HepG2 (cell line): ENCODE measurements around the gene CALM1. TPM values are rescaled to one million over a fixed set of nuclear protein-coding genes. Genes with fewer than 3 reads are reported as not detected.

Source experiments
- ATAC-seq: fragments of 200-7000 bp; cut with Tn5 transposase; 3 replicates; pipeline ENCODE4 v1.9.1; 2020; ENCODE audit warnings: mild to moderate bottlenecking, moderate library complexity
- BruUV-seq: library from RNA; stranded (reverse); fragments of 400-500 nt; replicated peaks from 2 replicates; lab custom pipeline; 2021; lab: Mats Ljungman, UMichigan
- CTCF ChIA-PET: fragments of 300-600 bp; formaldehyde crosslinking; extraction: SDS; loops from one replicate; lab custom pipeline; 2021; ENCODE audit warnings: low total read pairs, inconsistent platforms, low intra/inter-chr PET ratio; lab: Yijun Ruan, JAX
- POLR2A ChIA-PET: fragments of 350-600 bp; sonication (Branson Sonifier 250); formaldehyde crosslinking; loops from one replicate; lab custom pipeline; 2020; ENCODE audit warnings: antibody characterized with exemption, inconsistent platforms; lab: Yijun Ruan, JAX
- DNase-seq: peaks from one replicate; pipeline ENCODE4 v3.0.0-alpha.2; 2015; ENCODE audit warnings: low spot score
- FAIRE-seq: peaks from 3 replicates; lab custom pipeline; 2011; peaks lifted over from hg19 to GRCh38; lab: Jason Lieb, UNC
- H2AFZ ChIP-seq: one replicate; pipeline ENCODE4 v1.6.1; 2011; ENCODE audit warnings: low read length, inconsistent platforms
- H3K27ac ChIP-seq: fragments of 300-600 bp; 3 replicates; pipeline ENCODE4 v1.8.0; 2011; ENCODE audit warnings: mixed run types, mild to moderate bottlenecking, mixed read lengths, low read length, inconsistent platforms; ENCODE audit not compliant: insufficient read depth; ENCODE audit errors: extremely low read length
- H3K27me3 ChIP-seq, 2 experiments: fragments of 200-600 bp in 1 of 2; 2 replicates in 1 of 2; 3 replicates in 1 of 2; pipeline versions ENCODE4 v1.6.0 to v1.8.0; 2011; ENCODE audit warnings: low read length in 2 of 2, mild to moderate bottlenecking in 2 of 2, moderate library complexity in 2 of 2, inconsistent platforms in 1 of 2; ENCODE audit not compliant: insufficient read depth in 2 of 2, control insufficient read depth in 1 of 2
- H3K36me3 ChIP-seq, 2 experiments: fragments of 200-600 bp in 1 of 2; replicated peaks in 1 of 2; 2 replicates in 1 of 2; 3 replicates in 1 of 2; pipeline versions ENCODE4 v1.5.1 to v1.8.0; 2011; ENCODE audit warnings: low read length in 2 of 2, inconsistent platforms in 1 of 2; ENCODE audit not compliant: insufficient read depth in 2 of 2, control insufficient read depth in 1 of 2
- H3K4me1 ChIP-seq: 2 replicates; pipeline ENCODE4 v1.5.1; 2012; ENCODE audit warnings: low read length, inconsistent platforms; ENCODE audit not compliant: insufficient read depth
- H3K4me2 ChIP-seq: 2 replicates; pipeline ENCODE4 v1.6.0; 2011; ENCODE audit warnings: low read depth, low read length, inconsistent platforms
- H3K4me3 ChIP-seq, 3 experiments: fragments of 200-600 bp in 1 of 3; sonication (generic), shearing (Covaris generic) in 1 of 3; replicated peaks in 1 of 3; 2 replicates each; pipeline ENCODE4 v1.5.1; 2011 to 2016; ENCODE audit warnings: low read length in 3 of 3, inconsistent platforms in 2 of 3, low read depth in 2 of 3, mild to moderate bottlenecking in 2 of 3, control low read depth in 1 of 3, mixed read lengths in 1 of 3; ENCODE audit not compliant: insufficient read depth in 1 of 3
- H3K79me2 ChIP-seq: one replicate; pipeline ENCODE4 v1.6.1; 2011; ENCODE audit warnings: low read length, inconsistent platforms; ENCODE audit not compliant: insufficient read depth
- H3K9ac ChIP-seq: 2 replicates; pipeline ENCODE4 v1.6.0; 2011; ENCODE audit warnings: mild to moderate bottlenecking, low read depth, low read length, inconsistent platforms; ENCODE audit not compliant: insufficient read depth
- H3K9me3 ChIP-seq: 2 replicates; pipeline ENCODE4 v1.5.1; 2012; ENCODE audit warnings: mild to moderate bottlenecking, low read length
- H4K20me1 ChIP-seq: 2 replicates; pipeline ENCODE4 v1.6.0; 2011; ENCODE audit warnings: inconsistent platforms, mild to moderate bottlenecking, low read length, moderate library complexity; ENCODE audit not compliant: insufficient read depth
- ATF7 ChIP-seq, 2 experiments: fragments of 450-650 bp in 1 of 2; sonication (generic) in 1 of 2; formaldehyde crosslinking in 1 of 2; IDR thresholded peaks; 2 replicates each; pipeline versions ENCODE4 v1.4.0 to v1.6.1; 2016 to 2020; ENCODE audit warnings: antibody characterized with exemption in 1 of 2, mild to moderate bottlenecking in 1 of 2, missing genetic modification reagents in 1 of 2
- HNRNPL ChIP-seq: fragments of 200-400 bp; formaldehyde crosslinking; IDR thresholded peaks from 2 replicates; pipeline ENCODE4 v1.6.1; 2017; ENCODE audit warnings: mild to moderate bottlenecking, low read depth, low read length
- NFYB ChIP-seq: sonication (generic); formaldehyde crosslinking; IDR thresholded peaks from 2 replicates; pipeline ENCODE4 v1.4.0; 2020; ENCODE audit warnings: missing genetic modification reagents
- NFYC ChIP-seq: IDR thresholded peaks from 2 replicates; pipeline ENCODE4 v1.6.1; 2016; ENCODE audit warnings: missing genetic modification reagents, missing compliant biosample characterization
- PHB2 ChIP-seq: fragments of 450-650 bp; IDR thresholded peaks from 2 replicates; pipeline ENCODE4 v1.6.1; 2018; ENCODE audit not compliant: partially characterized antibody
- RXRA ChIP-seq: sonication (generic); formaldehyde crosslinking; IDR thresholded peaks from 2 replicates; pipeline ENCODE4 v1.5.1; 2020; ENCODE audit warnings: missing genetic modification reagents
- SP2 ChIP-seq: sonication (generic); formaldehyde crosslinking; IDR thresholded peaks from 2 replicates; pipeline ENCODE4 v1.5.1; 2020; ENCODE audit warnings: mild to moderate bottlenecking, missing genetic modification reagents
- ZNF713 ChIP-seq: sonication (generic); formaldehyde crosslinking; IDR thresholded peaks from 2 replicates; pipeline ENCODE4 v1.4.0; 2020; ENCODE audit warnings: mild to moderate bottlenecking, missing genetic modification reagents
- WGBS: methylation state at CpG from one replicate; pipeline ENCODE4 v1.1.6; 2017; ENCODE audit warnings: low lambda C conversion rate; 5-methylcytosine and 5-hydroxymethylcytosine counted together
- in situ Hi-C: cut with HindIII; loops from 2 replicates; pipeline ENCODE4 v1.10.0; 2017; ENCODE audit warnings: low pct_unique_long_range_greater_than_20kb; ENCODE audit not compliant: extremely low pct_ligation_motif_present
- intact Hi-C: fragments of 100-400 bp; cut with micrococcal nuclease; formaldehyde crosslinking; loops from one replicate; pipeline ENCODE4 v1.10.0; 2022; ENCODE audit not compliant: unreplicated experiment
- polyA plus RNA-seq, 8 experiments: library from polyadenylated mRNA; depleted of rRNA in 3 of 8; stranded (reverse) in 7 of 8; unstranded in 1 of 8; fragments of >200 nt; fragmentation: Illumina TruSeq in 4 of 8; extraction: Trizol in 4 of 8; gene quantifications; 2 replicates each; pipeline versions ENCODE4 v1.2.1 to v1.2.3, GENCODE V29; 2011 to 2016; ENCODE audit warnings: low read depth in 4 of 8, missing spikeins in 1 of 8, mixed read lengths in 1 of 8; ENCODE audit not compliant: insufficient read depth in 1 of 8
- total RNA-seq, 5 experiments: library from RNA; depleted of rRNA; stranded (reverse); fragments of >200 nt; fragmentation: Illumina TruSeq; extraction: Trizol; gene quantifications; 2 replicates each; pipeline ENCODE4 v1.2.3, GENCODE V29; 2016; ENCODE audit warnings: low read depth in 1 of 5
- TF ChIP-seq, protein P1 (sequence below): sonication (generic); formaldehyde crosslinking; conservative IDR thresholded peaks from 2 replicates; pipeline ENCODE4 v1.5.0; 2020; ENCODE audit warnings: missing genetic modification reagents
- TF ChIP-seq, protein P2 (sequence below): sonication (generic); formaldehyde crosslinking; IDR thresholded peaks from 2 replicates; pipeline ENCODE4 v1.4.0; 2020; ENCODE audit warnings: mild to moderate bottlenecking, missing genetic modification reagents
- TF ChIP-seq, protein P3 (sequence below): sonication (generic); formaldehyde crosslinking; IDR thresholded peaks from 2 replicates; pipeline ENCODE4 v1.4.0; 2020; ENCODE audit warnings: missing genetic modification reagents
- TF ChIP-seq, protein P4 (sequence below): IDR thresholded peaks from 2 replicates; pipeline ENCODE4 v1.6.1; 2016; ENCODE audit warnings: control low read depth

Gene CALM1
- total and polyA plus RNA-seq, 2 of the 13 experiments (the other 11 are each of a cell fraction or from before 2014, with no cell fraction given), result 110 to 238 TPM

DNA sequence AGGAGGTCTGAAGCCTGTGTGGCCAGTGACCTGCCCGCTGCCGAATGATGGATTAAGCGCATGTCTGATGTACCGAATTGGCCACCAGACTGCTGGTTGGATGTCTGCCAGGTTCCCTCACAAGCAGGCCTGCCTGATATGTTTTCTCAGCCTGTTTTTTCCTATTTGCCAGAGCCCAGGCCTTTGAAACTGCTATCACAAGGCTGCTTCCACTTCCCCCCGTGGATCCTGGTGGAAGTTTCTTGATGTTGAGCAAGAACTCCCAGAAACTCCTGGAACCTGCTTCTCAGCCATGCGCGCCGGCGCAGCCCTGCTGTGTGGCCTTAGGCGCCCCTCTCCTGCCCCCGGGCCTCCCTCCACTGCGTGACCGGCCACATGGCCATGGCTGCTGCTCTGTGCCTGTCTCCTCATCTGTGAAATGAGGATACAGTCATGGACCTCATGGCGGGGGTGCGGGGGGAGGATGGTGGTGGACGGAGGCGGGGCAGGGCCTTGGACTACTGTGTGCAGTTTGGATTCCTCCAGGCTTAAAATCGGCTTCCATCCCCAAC, 56.6 kb downstream of the CALM1 start (continued):
- TF ChIP-seq, protein P1, sequence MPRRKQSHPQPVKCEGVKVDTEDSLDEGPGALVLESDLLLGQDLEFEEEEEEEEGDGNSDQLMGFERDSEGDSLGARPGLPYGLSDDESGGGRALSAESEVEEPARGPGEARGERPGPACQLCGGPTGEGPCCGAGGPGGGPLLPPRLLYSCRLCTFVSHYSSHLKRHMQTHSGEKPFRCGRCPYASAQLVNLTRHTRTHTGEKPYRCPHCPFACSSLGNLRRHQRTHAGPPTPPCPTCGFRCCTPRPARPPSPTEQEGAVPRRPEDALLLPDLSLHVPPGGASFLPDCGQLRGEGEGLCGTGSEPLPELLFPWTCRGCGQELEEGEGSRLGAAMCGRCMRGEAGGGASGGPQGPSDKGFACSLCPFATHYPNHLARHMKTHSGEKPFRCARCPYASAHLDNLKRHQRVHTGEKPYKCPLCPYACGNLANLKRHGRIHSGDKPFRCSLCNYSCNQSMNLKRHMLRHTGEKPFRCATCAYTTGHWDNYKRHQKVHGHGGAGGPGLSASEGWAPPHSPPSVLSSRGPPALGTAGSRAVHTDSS, result no peak
- TF ChIP-seq, protein P2, sequence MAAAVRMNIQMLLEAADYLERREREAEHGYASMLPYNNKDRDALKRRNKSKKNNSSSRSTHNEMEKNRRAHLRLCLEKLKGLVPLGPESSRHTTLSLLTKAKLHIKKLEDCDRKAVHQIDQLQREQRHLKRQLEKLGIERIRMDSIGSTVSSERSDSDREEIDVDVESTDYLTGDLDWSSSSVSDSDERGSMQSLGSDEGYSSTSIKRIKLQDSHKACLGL (CRISPR knock-in tag), result no peak
- no peak for TF ChIP-seq PHB2

DNA sequence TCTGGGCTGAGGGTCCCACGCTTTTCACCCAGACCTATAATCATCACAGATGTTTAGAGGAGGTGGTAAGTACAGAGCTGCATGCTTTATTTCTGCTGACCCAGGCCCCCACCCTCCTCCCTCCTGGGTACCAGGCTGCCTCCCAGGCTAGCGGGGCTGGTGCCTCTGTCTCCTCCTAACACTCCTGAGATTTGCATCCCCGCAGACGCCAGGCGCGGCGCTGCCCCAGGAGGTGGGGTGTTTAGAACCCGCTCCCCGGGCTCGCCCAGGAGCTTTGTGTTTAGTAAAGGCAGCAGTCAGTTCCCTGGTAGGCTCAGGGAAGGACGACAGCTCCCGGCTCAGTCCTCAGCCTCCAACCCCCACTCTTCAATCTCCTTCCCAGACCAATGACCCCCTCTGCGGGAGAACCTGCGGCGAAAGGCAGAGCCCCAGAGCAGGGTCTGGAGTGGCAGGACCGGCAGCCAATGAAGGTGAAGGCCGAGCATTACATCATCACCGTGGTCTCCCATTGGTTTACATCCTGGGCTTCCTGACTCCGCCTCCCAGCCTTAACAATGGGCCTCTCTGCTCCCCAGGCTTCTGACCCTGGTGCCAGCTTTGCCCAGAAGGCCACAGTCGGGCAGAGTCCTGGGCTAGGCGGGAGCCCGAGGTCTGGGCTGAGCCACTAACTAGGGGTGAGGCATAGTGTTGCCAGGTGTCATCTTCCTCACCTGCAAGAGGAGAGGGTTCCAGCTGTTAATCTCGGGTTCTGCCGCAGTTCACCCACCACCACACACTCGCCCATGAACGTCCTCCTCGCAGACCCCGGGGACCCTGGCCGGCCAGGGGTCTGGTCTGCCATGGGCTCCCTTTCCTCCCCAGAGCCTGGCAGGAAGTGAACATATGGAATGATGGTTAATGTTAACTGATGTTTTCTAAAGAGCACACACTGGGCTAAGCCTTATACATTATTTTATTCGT, 57.5 kb downstream of the CALM1 start:
- DNase-seq, result peak; percentile 33
- ATAC-seq, result peak; percentile 65
- intact Hi-C loops (no loop called here), in situ Hi-C loops (no loop called here)
- Histone ChIP-seq H4K20me1 (no peaks in the 10 kb centered on the region), H3K4me1 (0 out of 2 replicates have a peak, but pooled peaks cover 5% of the 10 kb centered on the region), H3K27me3 (peaks cover 0 to 15% of the 10 kb centered on the region in 2 experiments; a peak in 3 of 5 replicates), H3K27ac (no peak overlapping the region), H2AFZ (no peak overlapping the region), H3K9me3 (no peaks in the 10 kb centered on the region), H3K4me3 (no peak overlapping the region), H3K79me2 (no peaks in the 10 kb centered on the region), H3K9ac (no peak overlapping the region), H3K36me3 (no peaks in the 10 kb centered on the region), H3K4me2 (no peak overlapping the region)
- BruUV-seq, result no TSS peak
- ChIA-PET CTCF (no interaction called here), POLR2A (no interaction called here)
- TF ChIP-seq, protein P3, sequence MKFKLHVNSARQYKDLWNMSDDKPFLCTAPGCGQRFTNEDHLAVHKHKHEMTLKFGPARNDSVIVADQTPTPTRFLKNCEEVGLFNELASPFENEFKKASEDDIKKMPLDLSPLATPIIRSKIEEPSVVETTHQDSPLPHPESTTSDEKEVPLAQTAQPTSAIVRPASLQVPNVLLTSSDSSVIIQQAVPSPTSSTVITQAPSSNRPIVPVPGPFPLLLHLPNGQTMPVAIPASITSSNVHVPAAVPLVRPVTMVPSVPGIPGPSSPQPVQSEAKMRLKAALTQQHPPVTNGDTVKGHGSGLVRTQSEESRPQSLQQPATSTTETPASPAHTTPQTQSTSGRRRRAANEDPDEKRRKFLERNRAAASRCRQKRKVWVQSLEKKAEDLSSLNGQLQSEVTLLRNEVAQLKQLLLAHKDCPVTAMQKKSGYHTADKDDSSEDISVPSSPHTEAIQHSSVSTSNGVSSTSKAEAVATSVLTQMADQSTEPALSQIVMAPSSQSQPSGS (CRISPR knock-in tag), result peak; percentile 95
- TF ChIP-seq HNRNPL, result peak; percentile 85; the same call in 1 of the 2 replicates
- no peak for TF ChIP-seq ZNF713 (CRISPR knock-in tag)
- TF ChIP-seq SP2 (CRISPR knock-in tag), result peak; percentile 72
- TF ChIP-seq RXRA, result no peak
- TF ChIP-seq NFYB, result peak; percentile 73
- TF ChIP-seq NFYC (CRISPR knock-in tag), result peak; percentile 79
- TF ChIP-seq ATF7 (IDR thresholded peaks at IDR 0.05), result peak; percentile 59
- no peak for TF ChIP-seq ATF7 (CRISPR knock-in tag; IDR thresholded peaks at IDR 0.05)
- TF ChIP-seq, protein P4, sequence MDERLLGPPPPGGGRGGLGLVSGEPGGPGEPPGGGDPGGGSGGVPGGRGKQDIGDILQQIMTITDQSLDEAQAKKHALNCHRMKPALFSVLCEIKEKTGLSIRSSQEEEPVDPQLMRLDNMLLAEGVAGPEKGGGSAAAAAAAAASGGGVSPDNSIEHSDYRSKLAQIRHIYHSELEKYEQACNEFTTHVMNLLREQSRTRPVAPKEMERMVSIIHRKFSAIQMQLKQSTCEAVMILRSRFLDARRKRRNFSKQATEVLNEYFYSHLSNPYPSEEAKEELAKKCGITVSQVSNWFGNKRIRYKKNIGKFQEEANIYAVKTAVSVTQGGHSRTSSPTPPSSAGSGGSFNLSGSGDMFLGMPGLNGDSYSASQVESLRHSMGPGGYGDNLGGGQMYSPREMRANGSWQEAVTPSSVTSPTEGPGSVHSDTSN (CRISPR knock-in tag), result peak; percentile 84
- FAIRE-seq, result no peak
- 54% methylated on average over 10 of the region's 30 CpGs for WGBS
